ENCODE data around the gene NCEH1. TPM values are rescaled to one million over a fixed set of nuclear protein-coding genes. Genes with fewer than 3 reads are reported as not detected.

Gene NCEH1
- total and polyA plus RNA-seq, 2 of the 13 experiments (the other 11 are each of a cell fraction or from before 2014, with no cell fraction given) = 12.9 to 21.4 TPM

DNA sequence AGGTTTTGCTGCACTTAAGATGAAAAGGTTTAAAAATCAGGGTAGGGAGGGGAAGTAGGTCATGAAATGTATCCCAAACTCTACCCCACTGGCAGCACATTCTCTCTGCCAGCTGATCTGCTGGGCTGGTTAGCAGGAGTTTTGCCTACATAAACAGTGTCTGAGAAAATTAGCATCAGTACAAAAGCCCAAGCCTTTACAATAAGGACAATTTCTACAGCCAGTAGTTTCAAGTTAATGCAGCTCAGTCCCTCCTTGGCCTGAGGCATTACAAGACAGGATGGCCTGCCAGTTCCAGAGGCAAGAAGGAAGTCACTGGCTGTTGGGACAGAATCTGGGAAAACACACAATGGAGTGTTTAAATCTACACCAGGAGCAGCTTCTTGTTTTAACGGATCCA lies 32.8 kb downstream of the NCEH1 start:
- no peak overlapping the region for H3K4me2 ChIP-seq (ENCODE audit: low read depth, low read length)
- in situ Hi-C loops (cut with HindIII; ENCODE audit: extremely low pct_ligation_motif_present, low pct_unique_long_range_greater_than_20kb) = no loop called here
- H3K36me3 ChIP-seq (replicated peaks in 1 of 2; ENCODE audit: control insufficient read depth in 1 of 2, insufficient read depth in 2 of 2, low read length in 2 of 2) = no peaks in the 10 kb centered on the region
- POLR2A ChIA-PET = no interaction called here
- intact Hi-C loops (cut with micrococcal nuclease; ENCODE audit: unreplicated experiment) = no loop called here
- H3K4me1 ChIP-seq (ENCODE audit: insufficient read depth, low read length) = peaks cover 5% of the 10 kb centered on the region; the same call in 1 of the 2 replicates
- DNase-seq (ENCODE audit: low spot score) (no peak), ATAC-seq (no peak), FAIRE-seq (no peak)
- H3K27ac ChIP-seq (ENCODE audit: extremely low read length, insufficient read depth, low read length) = no peak overlapping the region
- no peak overlapping the region for H2AFZ ChIP-seq (ENCODE audit: low read length)
- no TSS peak for BruUV-seq (replicated peaks)
- CTCF ChIA-PET (ENCODE audit: low intra/inter-chr PET ratio, low total read pairs) = no interaction called here
- H3K4me3 ChIP-seq (replicated peaks in 1 of 3; ENCODE audit: insufficient read depth in 1 of 3, low read depth in 2 of 3, low read length in 3 of 3) = no peak overlapping the region
- H3K9ac ChIP-seq (ENCODE audit: insufficient read depth, low read depth, low read length) = no peak overlapping the region
- H4K20me1 ChIP-seq (ENCODE audit: insufficient read depth, low read length) = peaks cover 4% of the 10 kb centered on the region; the same call in 1 of the 2 replicates
- WGBS (ENCODE audit: low lambda C conversion rate) = 81% methylated on average over 1 of the region's 1 CpG
- H3K27me3 ChIP-seq (ENCODE audit: control insufficient read depth in 1 of 2, insufficient read depth in 2 of 2, low read length in 2 of 2) = no peaks in the 10 kb centered on the region
- H3K9me3 ChIP-seq (ENCODE audit: low read length) = no peaks in the 10 kb centered on the region
- H3K79me2 ChIP-seq (ENCODE audit: insufficient read depth, low read length) = peaks cover 7% of the 10 kb centered on the region
- TF ChIP-seq TFDP1 (CRISPR knock-in tag; IDR thresholded peaks at IDR 0.05; ENCODE audit: borderline replicate concordance) = no peak
- TF ChIP-seq NAIF1 (CRISPR knock-in tag; IDR thresholded peaks at IDR 0.05; ENCODE audit: borderline replicate concordance) = no peak
- TF ChIP-seq MBNL3 (CRISPR knock-in tag; conservative IDR thresholded peaks at IDR 0.05) = no peak
- TF ChIP-seq ZNF556 (CRISPR knock-in tag; IDR thresholded peaks at IDR 0.05; ENCODE audit: borderline replicate concordance) = no peak
- TF ChIP-seq, protein P1, sequence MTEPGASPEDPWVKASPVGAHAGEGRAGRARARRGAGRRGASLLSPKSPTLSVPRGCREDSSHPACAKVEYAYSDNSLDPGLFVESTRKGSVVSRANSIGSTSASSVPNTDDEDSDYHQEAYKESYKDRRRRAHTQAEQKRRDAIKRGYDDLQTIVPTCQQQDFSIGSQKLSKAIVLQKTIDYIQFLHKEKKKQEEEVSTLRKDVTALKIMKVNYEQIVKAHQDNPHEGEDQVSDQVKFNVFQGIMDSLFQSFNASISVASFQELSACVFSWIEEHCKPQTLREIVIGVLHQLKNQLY (CRISPR knock-in tag; IDR thresholded peaks at IDR 0.05) = no peak
- TF ChIP-seq, protein P2, sequence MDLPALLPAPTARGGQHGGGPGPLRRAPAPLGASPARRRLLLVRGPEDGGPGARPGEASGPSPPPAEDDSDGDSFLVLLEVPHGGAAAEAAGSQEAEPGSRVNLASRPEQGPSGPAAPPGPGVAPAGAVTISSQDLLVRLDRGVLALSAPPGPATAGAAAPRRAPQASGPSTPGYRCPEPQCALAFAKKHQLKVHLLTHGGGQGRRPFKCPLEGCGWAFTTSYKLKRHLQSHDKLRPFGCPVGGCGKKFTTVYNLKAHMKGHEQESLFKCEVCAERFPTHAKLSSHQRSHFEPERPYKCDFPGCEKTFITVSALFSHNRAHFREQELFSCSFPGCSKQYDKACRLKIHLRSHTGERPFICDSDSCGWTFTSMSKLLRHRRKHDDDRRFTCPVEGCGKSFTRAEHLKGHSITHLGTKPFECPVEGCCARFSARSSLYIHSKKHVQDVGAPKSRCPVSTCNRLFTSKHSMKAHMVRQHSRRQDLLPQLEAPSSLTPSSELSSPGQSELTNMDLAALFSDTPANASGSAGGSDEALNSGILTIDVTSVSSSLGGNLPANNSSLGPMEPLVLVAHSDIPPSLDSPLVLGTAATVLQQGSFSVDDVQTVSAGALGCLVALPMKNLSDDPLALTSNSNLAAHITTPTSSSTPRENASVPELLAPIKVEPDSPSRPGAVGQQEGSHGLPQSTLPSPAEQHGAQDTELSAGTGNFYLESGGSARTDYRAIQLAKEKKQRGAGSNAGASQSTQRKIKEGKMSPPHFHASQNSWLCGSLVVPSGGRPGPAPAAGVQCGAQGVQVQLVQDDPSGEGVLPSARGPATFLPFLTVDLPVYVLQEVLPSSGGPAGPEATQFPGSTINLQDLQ (CRISPR knock-in tag; IDR thresholded peaks at IDR 0.05) = no peak
- TF ChIP-seq NFYC (CRISPR knock-in tag; IDR thresholded peaks at IDR 0.05) = no peak
- TF ChIP-seq, protein P3, sequence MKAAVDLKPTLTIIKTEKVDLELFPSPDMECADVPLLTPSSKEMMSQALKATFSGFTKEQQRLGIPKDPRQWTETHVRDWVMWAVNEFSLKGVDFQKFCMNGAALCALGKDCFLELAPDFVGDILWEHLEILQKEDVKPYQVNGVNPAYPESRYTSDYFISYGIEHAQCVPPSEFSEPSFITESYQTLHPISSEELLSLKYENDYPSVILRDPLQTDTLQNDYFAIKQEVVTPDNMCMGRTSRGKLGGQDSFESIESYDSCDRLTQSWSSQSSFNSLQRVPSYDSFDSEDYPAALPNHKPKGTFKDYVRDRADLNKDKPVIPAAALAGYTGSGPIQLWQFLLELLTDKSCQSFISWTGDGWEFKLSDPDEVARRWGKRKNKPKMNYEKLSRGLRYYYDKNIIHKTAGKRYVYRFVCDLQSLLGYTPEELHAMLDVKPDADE (CRISPR knock-in tag; IDR thresholded peaks at IDR 0.05) = no peak
- TF ChIP-seq ZNF879 (CRISPR knock-in tag; IDR thresholded peaks at IDR 0.05) = no peak
- TF ChIP-seq GABPB1 (CRISPR knock-in tag; IDR thresholded peaks at IDR 0.05) = no peak
- TF ChIP-seq YY1 (IDR thresholded peaks at IDR 0.05; ENCODE audit: insufficient read depth, insufficient replicate concordance, low read depth, low read length) = no peak
- no peak for TF ChIP-seq ZNF275 (CRISPR knock-in tag; IDR thresholded peaks at IDR 0.05; ENCODE audit: borderline replicate concordance)
- TF ChIP-seq, protein P4, sequence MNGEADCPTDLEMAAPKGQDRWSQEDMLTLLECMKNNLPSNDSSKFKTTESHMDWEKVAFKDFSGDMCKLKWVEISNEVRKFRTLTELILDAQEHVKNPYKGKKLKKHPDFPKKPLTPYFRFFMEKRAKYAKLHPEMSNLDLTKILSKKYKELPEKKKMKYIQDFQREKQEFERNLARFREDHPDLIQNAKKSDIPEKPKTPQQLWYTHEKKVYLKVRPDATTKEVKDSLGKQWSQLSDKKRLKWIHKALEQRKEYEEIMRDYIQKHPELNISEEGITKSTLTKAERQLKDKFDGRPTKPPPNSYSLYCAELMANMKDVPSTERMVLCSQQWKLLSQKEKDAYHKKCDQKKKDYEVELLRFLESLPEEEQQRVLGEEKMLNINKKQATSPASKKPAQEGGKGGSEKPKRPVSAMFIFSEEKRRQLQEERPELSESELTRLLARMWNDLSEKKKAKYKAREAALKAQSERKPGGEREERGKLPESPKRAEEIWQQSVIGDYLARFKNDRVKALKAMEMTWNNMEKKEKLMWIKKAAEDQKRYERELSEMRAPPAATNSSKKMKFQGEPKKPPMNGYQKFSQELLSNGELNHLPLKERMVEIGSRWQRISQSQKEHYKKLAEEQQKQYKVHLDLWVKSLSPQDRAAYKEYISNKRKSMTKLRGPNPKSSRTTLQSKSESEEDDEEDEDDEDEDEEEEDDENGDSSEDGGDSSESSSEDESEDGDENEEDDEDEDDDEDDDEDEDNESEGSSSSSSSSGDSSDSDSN (CRISPR knock-in tag; IDR thresholded peaks at IDR 0.05) = no peak
- no peak for TF ChIP-seq ZNF713 (CRISPR knock-in tag; IDR thresholded peaks at IDR 0.05)
- TF ChIP-seq ATAD3A (CRISPR knock-in tag; IDR thresholded peaks at IDR 0.05) = no peak
- no peak for TF ChIP-seq NKX3-1 (CRISPR knock-in tag; IDR thresholded peaks at IDR 0.05)
